Measurements from ENCODE around the gene RPS21.

Gene RPS21

GRCh38 chr20:62350098-62350628 is 36.7 kb upstream of the RPS21 start:
- H3F3A ChIP-seq (ENCODE audit: insufficient read depth) = no peaks in the 10 kb centered on the region
- H3K36me3 ChIP-seq (ENCODE audit: low read length) = no peaks in the 10 kb centered on the region
- no peak overlapping the region for H3K9ac ChIP-seq (ENCODE audit: low read length)
- no peak overlapping the region for H3K4me2 ChIP-seq (ENCODE audit: low read depth, low read length, poor library complexity, severe bottlenecking)
- no peak overlapping the region for H3K27ac ChIP-seq (ENCODE audit: low read depth, low read length)
- no peak for TF ChIP-seq CTCF (IDR thresholded peaks at IDR 0.05; ENCODE audit: insufficient read depth, low read length, poor library complexity, severe bottlenecking)
- TF ChIP-seq EZH2phosphoT487 (conservative IDR thresholded peaks at IDR 0.05; ENCODE audit: low read length) = no peak
- no peak overlapping the region for H3K4me3 ChIP-seq (ENCODE audit: insufficient read depth, low read length, poor library complexity, severe bottlenecking)
- H4K20me1 ChIP-seq (ENCODE audit: low read depth, low read length) = no peaks in the 10 kb centered on the region
- H2AFZ ChIP-seq (ENCODE audit: low read depth, low read length, severe bottlenecking) = no peak overlapping the region
- H3K27me3 ChIP-seq (ENCODE audit: low read length) = no peaks in the 10 kb centered on the region
- H3K9me3 ChIP-seq (ENCODE audit: insufficient read depth, low read length) = no peaks in the 10 kb centered on the region
- H3K79me2 ChIP-seq (ENCODE audit: insufficient read depth, low read length) = no peaks in the 10 kb centered on the region
- no peaks in the 10 kb centered on the region for H3K9me2 ChIP-seq (replicated peaks; ENCODE audit: insufficient read depth, low read length)

- no peaks in the 10 kb centered on the region for H3F3A ChIP-seq (ENCODE audit: insufficient read depth)
- no peak overlapping the region for H3K27ac ChIP-seq (ENCODE audit: low read depth, low read length)
- H3K79me2 ChIP-seq (ENCODE audit: insufficient read depth, low read length) = no peaks in the 10 kb centered on the region
- H3K9me3 ChIP-seq (ENCODE audit: insufficient read depth, low read length) = no peaks in the 10 kb centered on the region
- no peaks in the 10 kb centered on the region for H3K36me3 ChIP-seq (ENCODE audit: low read length)
- H2AFZ ChIP-seq (ENCODE audit: low read depth, low read length, severe bottlenecking) = no peak overlapping the region
- no peaks in the 10 kb centered on the region for H4K20me1 ChIP-seq (ENCODE audit: low read depth, low read length)
- H3K9ac ChIP-seq (ENCODE audit: low read length) = no peak overlapping the region
- H3K4me2 ChIP-seq (ENCODE audit: low read depth, low read length, poor library complexity, severe bottlenecking) = no peak overlapping the region
- TF ChIP-seq EZH2phosphoT487 (conservative IDR thresholded peaks at IDR 0.05; ENCODE audit: low read length) = no peak
- TF ChIP-seq CTCF (IDR thresholded peaks at IDR 0.05; ENCODE audit: insufficient read depth, low read length, poor library complexity, severe bottlenecking) = no peak
- no peaks in the 10 kb centered on the region for H3K27me3 ChIP-seq (ENCODE audit: low read length)
- no peak overlapping the region for H3K4me3 ChIP-seq (ENCODE audit: insufficient read depth, low read length, poor library complexity, severe bottlenecking)
- no peaks in the 10 kb centered on the region for H3K9me2 ChIP-seq (replicated peaks; ENCODE audit: insufficient read depth, low read length)
Measured at GRCh38 chr20:62350629-62351422, 36.1 kb upstream of the RPS21 start.

- no peaks in the 10 kb centered on the region for H3F3A ChIP-seq (ENCODE audit: insufficient read depth)
- H3K4me3 ChIP-seq (ENCODE audit: insufficient read depth, low read length, poor library complexity, severe bottlenecking) = no peak overlapping the region
- H4K20me1 ChIP-seq (ENCODE audit: low read depth, low read length) = no peaks in the 10 kb centered on the region
- H3K36me3 ChIP-seq (ENCODE audit: low read length) = no peaks in the 10 kb centered on the region
- H3K9me3 ChIP-seq (ENCODE audit: insufficient read depth, low read length) = no peaks in the 10 kb centered on the region
- no peaks in the 10 kb centered on the region for H3K79me2 ChIP-seq (ENCODE audit: insufficient read depth, low read length)
- TF ChIP-seq CTCF (IDR thresholded peaks at IDR 0.05; ENCODE audit: insufficient read depth, low read length, poor library complexity, severe bottlenecking) = no peak
- TF ChIP-seq EZH2phosphoT487 (conservative IDR thresholded peaks at IDR 0.05; ENCODE audit: low read length) = no peak
- H2AFZ ChIP-seq (ENCODE audit: low read depth, low read length, severe bottlenecking) = no peak overlapping the region
- H3K4me2 ChIP-seq (ENCODE audit: low read depth, low read length, poor library complexity, severe bottlenecking) = no peak overlapping the region
- H3K9me2 ChIP-seq (replicated peaks; ENCODE audit: insufficient read depth, low read length) = no peaks in the 10 kb centered on the region
- no peak overlapping the region for H3K27ac ChIP-seq (ENCODE audit: low read depth, low read length)
- H3K9ac ChIP-seq (ENCODE audit: low read length) = no peak overlapping the region
- H3K27me3 ChIP-seq (ENCODE audit: low read length) = no peaks in the 10 kb centered on the region
Measured at GRCh38 chr20:62351469-62352401, 35.2 kb upstream of the RPS21 start.
